Upper lobe of left lung (tissue), 6 donors: ENCODE measurements around the gene SLC9A8. TPM values are rescaled to one million over a fixed set of nuclear protein-coding genes. Genes with fewer than 3 reads are reported as not detected.
"Not testable (repeated sequence)": the region's sequence is repeated elsewhere in the genome, so short reads cannot be mapped to it uniquely, and the experiment has no call there.

Experiments
- ATAC-seq, 2 donors: fragments of 200-7000 bp; cut with Tn5 transposase; one replicate each; pipeline ENCODE4 v1.9.1; 2022; ENCODE audit warnings: mild to moderate bottlenecking in 2 of 2, moderate library complexity in 2 of 2; ENCODE audit not compliant: low FRiP score in 2 of 2
- DNase-seq, 2 donors: peaks; one replicate each; pipeline ENCODE4 v3.0.0-alpha.2; 2019 to 2020
- H3K27ac ChIP-seq, 4 donors: fragments of 200-600 bp; sonication (generic); one replicate each; pipeline ENCODE4 v1.5.1; 2016 to 2019
- H3K27me3 ChIP-seq, 4 donors: fragments of 200-600 bp; sonication (generic); one replicate each; pipeline ENCODE4 v1.5.1; 2017 to 2019
- H3K36me3 ChIP-seq, 4 donors: fragments of 200-600 bp; sonication (generic); one replicate each; pipeline ENCODE4 v1.5.1; 2016 to 2019
- H3K4me1 ChIP-seq, 4 donors: fragments of 200-600 bp; sonication (generic); one replicate each; pipeline ENCODE4 v1.5.1; 2018 to 2019
- H3K4me3 ChIP-seq, 4 donors: fragments of 200-600 bp; sonication (generic); one replicate each; pipeline ENCODE4 v1.5.1; 2017 to 2019; ENCODE audit warnings: mild to moderate bottlenecking in 2 of 4, moderate library complexity in 1 of 4
- H3K9me3 ChIP-seq, 4 donors: fragments of 200-600 bp; sonication (generic); one replicate each; pipeline ENCODE4 v1.5.1; 2018 to 2019
- EP300 ChIP-seq, 4 donors: sonication (generic); formaldehyde crosslinking; IDR thresholded peaks; one replicate each; pipeline ENCODE4 v1.5.1; 2017; ENCODE audit warnings: antibody characterized with exemption in 4 of 4, control low read depth in 2 of 4
- POLR2A ChIP-seq, 4 donors: fragments of 450-650 bp; IDR thresholded peaks; one replicate each; pipeline ENCODE4 v1.5.1; 2016 to 2017; ENCODE audit warnings: antibody characterized with exemption in 4 of 4, mild to moderate bottlenecking in 2 of 4
- POLR2AphosphoS5 ChIP-seq, 2 donors: sonication (generic); formaldehyde crosslinking; IDR thresholded peaks; one replicate each; pipeline ENCODE4 v1.5.1; 2017; ENCODE audit warnings: antibody characterized with exemption in 2 of 2
- WGBS, 2 donors: methylation state at CpG; one replicate each; pipeline ENCODE4 v1.1.5; 2017 to 2018; 5-methylcytosine and 5-hydroxymethylcytosine counted together
- total RNA-seq, 6 donors: library from RNA; depleted of rRNA in 4 of 6; stranded (reverse); fragments of >200 nt in 4 of 6; gene quantifications; one replicate each; pipeline versions ENCODE4 v1.1.0 to v1.2.1, GENCODE V29; 2016 to 2021
- TF ChIP-seq, protein P1 (sequence below), 6 experiments: fragments of 450-650 bp in 4 of 6; fragments of 200-600 bp in 2 of 6; sonication (generic) in 2 of 6; IDR thresholded peaks; one replicate each; pipeline ENCODE4 v1.5.1; 2016 to 2019; ENCODE audit warnings: antibody characterized with exemption in 6 of 6
- donor health status: DM: no; HTN: no; CAD: no; lungs with moderate emphysema.
- donor health status: DM: no; HTN: yes; CAD: no; lungs with severe emphysema.

SLC9A8 gene
- total RNA-seq, 6 donors from 2014 or later, result 13.2 to 19.6 (median 17.2) TPM

DNA sequence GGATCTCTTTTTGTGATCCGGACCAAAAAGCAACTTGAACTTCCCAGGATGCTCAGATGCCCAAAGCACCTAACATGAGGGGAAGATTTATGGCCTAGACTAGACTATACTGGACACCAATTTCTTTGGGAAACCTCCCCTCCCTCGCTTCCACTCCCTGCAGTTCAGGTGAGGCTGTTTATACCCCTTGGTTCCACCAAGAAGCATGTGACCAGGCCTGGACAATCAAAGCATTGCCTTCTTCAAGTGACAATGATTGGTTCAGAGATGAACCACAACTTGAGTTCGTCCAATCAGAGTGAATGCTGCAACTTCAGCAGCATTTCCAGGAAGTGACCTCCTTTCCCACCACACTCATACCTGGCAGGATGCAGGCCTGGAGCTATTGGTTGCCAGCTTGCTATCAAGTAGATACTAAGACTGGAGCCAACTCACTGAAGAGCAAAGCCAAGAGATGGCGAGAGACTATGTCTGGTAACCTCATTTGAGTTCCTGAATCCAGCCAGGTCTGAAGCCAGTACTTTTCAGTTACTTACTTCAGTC, 45.6 kb upstream of the SLC9A8 start:
- H3K27me3 ChIP-seq, result no peaks in the 10 kb centered on the region
- no peak overlapping the region for H3K4me3 ChIP-seq
- no peaks in the 10 kb centered on the region for H3K9me3 ChIP-seq
- DNase-seq (no peak), ATAC-seq (no peak)
- TF ChIP-seq POLR2AphosphoS5 (IDR thresholded peaks at IDR 0.05), result peak in 1 of 2 donors; percentile 15
- no peak for TF ChIP-seq POLR2A (IDR thresholded peaks at IDR 0.05)
- TF ChIP-seq, protein P1, sequence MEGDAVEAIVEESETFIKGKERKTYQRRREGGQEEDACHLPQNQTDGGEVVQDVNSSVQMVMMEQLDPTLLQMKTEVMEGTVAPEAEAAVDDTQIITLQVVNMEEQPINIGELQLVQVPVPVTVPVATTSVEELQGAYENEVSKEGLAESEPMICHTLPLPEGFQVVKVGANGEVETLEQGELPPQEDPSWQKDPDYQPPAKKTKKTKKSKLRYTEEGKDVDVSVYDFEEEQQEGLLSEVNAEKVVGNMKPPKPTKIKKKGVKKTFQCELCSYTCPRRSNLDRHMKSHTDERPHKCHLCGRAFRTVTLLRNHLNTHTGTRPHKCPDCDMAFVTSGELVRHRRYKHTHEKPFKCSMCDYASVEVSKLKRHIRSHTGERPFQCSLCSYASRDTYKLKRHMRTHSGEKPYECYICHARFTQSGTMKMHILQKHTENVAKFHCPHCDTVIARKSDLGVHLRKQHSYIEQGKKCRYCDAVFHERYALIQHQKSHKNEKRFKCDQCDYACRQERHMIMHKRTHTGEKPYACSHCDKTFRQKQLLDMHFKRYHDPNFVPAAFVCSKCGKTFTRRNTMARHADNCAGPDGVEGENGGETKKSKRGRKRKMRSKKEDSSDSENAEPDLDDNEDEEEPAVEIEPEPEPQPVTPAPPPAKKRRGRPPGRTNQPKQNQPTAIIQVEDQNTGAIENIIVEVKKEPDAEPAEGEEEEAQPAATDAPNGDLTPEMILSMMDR (IDR thresholded peaks at IDR 0.05), result no peak
- no peak for TF ChIP-seq EP300 (IDR thresholded peaks at IDR 0.05)
- 89 to 91% methylated on average over 4 of the region's 4 CpGs for WGBS, 2 donors
- peaks cover 45 to 69% (median 59%) of the 10 kb centered on the region in 4 donors for H3K4me1 ChIP-seq
- peak overlapping the region; percentile 20 to 86 (median 80) for H3K27ac ChIP-seq
- H3K36me3 ChIP-seq, result no peaks in the 10 kb centered on the region

DNA sequence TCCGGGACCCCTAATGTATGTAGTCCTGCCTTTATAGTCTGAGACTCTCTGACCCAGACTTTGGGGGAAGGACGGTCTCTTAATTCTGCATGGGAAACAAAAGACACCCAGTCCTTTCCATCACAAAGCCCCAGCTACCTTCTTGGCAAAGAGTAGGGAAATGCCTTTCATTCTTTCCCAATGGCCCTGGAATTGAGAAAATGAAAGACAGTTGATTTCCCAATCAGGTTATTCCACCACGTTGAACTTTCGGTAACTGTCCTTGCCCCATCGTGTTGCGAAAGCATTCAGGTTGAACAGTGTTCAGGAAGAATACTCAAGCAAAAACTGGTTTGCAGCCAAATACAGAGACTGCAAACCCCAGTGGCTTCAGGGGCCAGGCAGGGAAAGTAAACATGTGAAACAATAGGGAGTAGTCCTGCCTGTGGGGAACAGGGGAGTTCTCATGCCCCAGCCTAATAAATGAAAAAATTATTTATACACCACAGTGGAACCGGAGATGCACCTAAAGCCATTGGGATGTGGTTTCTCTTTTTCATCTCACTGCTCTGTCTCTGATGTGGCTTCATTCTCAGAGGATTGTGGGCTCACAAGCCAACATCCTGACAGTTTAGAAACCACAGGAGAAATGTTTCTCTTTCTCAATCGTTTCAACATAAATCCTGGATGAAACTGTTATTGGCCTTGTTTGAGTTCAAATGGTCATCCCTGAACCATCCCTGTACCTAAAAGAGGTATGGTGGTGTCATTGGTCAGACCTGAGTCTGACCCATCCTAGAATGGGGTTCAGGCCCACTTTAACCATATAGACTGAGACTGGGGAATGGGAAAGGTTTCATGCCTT, 44.2 kb upstream of the SLC9A8 start:
- WGBS, 2 donors, result 11 to 15% methylated on average over 8 of the region's 8 CpGs
- peak in 1 of 2 donors; percentile 87 for DNase-seq
- Histone ChIP-seq H3K36me3 (no peaks in the 10 kb centered on the region), H3K4me1 (peaks cover 53 to 76% (median 70%) of the 10 kb centered on the region in 4 donors), H3K4me3 (no peak overlapping the region), H3K9me3 (no peaks in the 10 kb centered on the region), H3K27ac (peak overlapping the region; percentile 38 to 86 (median 80)), H3K27me3 (no peaks in the 10 kb centered on the region)
- TF ChIP-seq POLR2A (IDR thresholded peaks at IDR 0.05) (no peak), EP300 (IDR thresholded peaks at IDR 0.05) (peak; percentile 97 to 100 (median 98)), POLR2AphosphoS5 (IDR thresholded peaks at IDR 0.05) (peak; percentile 95 to 100)
- ATAC-seq, result peak; percentile 61 to 62

DNA sequence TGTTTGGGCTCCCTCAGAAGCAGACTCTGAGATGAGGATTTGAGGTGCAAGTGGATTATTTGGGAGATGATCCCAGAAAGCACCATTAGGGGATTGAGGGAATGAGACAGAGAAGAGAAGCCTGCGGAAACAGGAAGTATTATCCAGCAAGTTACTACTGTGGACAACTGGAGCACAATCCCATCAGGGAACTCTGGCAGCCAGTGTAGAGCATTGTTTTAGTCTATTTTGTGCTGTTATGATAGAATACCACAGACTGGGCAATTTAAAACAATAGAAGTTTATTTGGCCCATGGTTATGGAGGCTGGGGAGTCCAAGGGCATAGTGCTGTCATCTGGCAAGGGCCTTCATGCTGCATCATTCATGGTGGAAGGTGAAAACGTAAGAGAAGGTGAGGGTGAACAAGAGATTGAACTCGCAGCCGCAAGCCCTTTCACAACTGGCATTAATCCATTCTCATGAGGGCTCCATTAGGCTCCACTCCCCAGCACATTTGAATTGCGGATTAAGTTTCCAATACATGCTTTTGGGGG, 43.5 kb upstream of the SLC9A8 start:
- H3K36me3 ChIP-seq, result no peaks in the 10 kb centered on the region
- H3K27ac ChIP-seq, result peak overlapping the region; percentile 38 to 86 (median 80)
- 89 to 90% methylated on average over 5 of the region's 5 CpGs for WGBS, 2 donors
- no peak for DNase-seq
- TF ChIP-seq, protein P1 (IDR thresholded peaks at IDR 0.05), result no peak
- TF ChIP-seq POLR2AphosphoS5 (IDR thresholded peaks at IDR 0.05) (no peak), EP300 (IDR thresholded peaks at IDR 0.05) (no peak), POLR2A (IDR thresholded peaks at IDR 0.05) (no peak)
- H3K4me1 ChIP-seq, result peaks cover 57 to 76% (median 69%) of the 10 kb centered on the region in 4 donors
- ATAC-seq, result no peak
- no peaks in the 10 kb centered on the region for H3K9me3 ChIP-seq
- H3K27me3 ChIP-seq, result no peaks in the 10 kb centered on the region
- H3K4me3 ChIP-seq, result no peak overlapping the region

DNA sequence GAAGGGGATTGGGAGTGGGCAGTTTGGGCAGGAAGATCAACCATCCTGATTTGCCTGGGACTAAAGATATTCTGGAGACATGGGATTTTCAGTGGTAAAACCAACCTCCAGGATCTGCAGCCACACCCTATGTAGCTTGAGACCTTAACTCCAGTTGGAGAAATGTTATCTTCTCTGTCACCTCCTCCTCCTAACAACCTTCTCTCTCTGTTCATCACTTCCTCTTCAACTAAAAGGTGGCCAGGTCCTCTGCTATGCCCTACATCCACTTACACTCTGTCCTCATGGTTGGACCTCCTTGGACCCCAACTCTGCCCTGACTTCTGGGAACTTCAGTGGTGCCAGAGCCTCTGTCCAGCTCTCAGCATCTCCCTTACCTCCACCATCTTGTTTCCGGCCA, 42.0 kb upstream of the SLC9A8 start:
- TF ChIP-seq POLR2AphosphoS5 (IDR thresholded peaks at IDR 0.05) (no peak), POLR2A (IDR thresholded peaks at IDR 0.05) (no peak), EP300 (IDR thresholded peaks at IDR 0.05) (no peak)
- TF ChIP-seq, protein P1 (IDR thresholded peaks at IDR 0.05), result no peak
- Histone ChIP-seq H3K4me3 (no peak overlapping the region), H3K27ac (peak overlapping the region in 3 of 4 donors; percentile 16 to 86 (median 79)), H3K36me3 (no peaks in the 10 kb centered on the region), H3K27me3 (no peaks in the 10 kb centered on the region), H3K4me1 (peaks cover 58 to 77% (median 70%) of the 10 kb centered on the region in 4 donors), H3K9me3 (no peaks in the 10 kb centered on the region)
- no peak for ATAC-seq
- DNase-seq, result no peak
- 100% methylated on average over 1 of the region's 1 CpG for WGBS, 2 donors

DNA sequence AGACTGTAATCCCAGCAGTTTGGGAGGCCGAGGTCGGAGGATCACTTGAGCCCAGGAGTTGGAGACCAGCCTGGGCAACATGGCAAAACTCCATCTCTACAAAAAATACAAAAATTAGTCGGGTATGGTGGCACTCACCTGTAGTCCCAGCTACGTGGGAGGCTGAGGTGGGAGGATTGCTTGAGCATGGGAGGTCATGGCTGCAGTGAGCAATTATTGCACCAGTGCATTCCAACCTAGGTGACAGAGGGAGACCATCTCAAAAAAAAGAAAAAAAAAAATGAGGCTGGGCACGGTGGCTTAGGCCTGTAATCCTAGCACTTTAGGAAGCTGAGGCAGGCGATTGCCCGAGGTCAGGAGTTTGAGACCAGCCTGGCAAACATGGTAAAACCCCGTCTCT, 38.4 kb upstream of the SLC9A8 start:
- not testable (repeated sequence) for H3K27me3 ChIP-seq, DNase-seq, ATAC-seq, H3K4me3 ChIP-seq, H3K9me3 ChIP-seq, H3K36me3 ChIP-seq
- 89 to 95% methylated on average over 8 of the region's 8 CpGs for WGBS, 2 donors
- H3K4me1 ChIP-seq, result peaks cover 46 to 68% (median 55%) of the 10 kb centered on the region in 4 donors
- peak overlapping the region; percentile 62 to 86 (median 78) for H3K27ac ChIP-seq
